ENCODE measurements around the gene AGAP1. TPM values are rescaled to one million over a fixed set of nuclear protein-coding genes. Genes with fewer than 3 reads are reported as not detected.

Gene AGAP1
- total RNA-seq, 4 donors from 2014 or later, result 13.7 to 18.5 (median 17.1) TPM

GRCh38 chr2:235541838-235542549 is 48.2 kb downstream of the AGAP1 start:
- intact Hi-C loops (cut with DNase I; ENCODE audit: low total_unique reads), result no loop called here
- H3K4me3 ChIP-seq (ENCODE audit: low read depth, poor library complexity, severe bottlenecking), result no peak overlapping the region
- DNase-seq (ENCODE audit: low spot score in 2 of 2), result no peak
- 91 to 94% methylated on average over 11 of the region's 11 CpGs for WGBS, 2 donors
- TF ChIP-seq POLR2A (IDR thresholded peaks at IDR 0.05) (no peak), CTCF (IDR thresholded peaks at IDR 0.05) (no peak)

- TF ChIP-seq CTCF (IDR thresholded peaks at IDR 0.05) (no peak), POLR2A (IDR thresholded peaks at IDR 0.05) (no peak)
- H3K4me3 ChIP-seq (ENCODE audit: low read depth, poor library complexity, severe bottlenecking), result no peak overlapping the region
- whole genome bisulfite sequencing, 2 donors, result 50 to 57% methylated on average over 8 of the region's 10 CpGs
- no peak for DNase-seq (ENCODE audit: low spot score in 2 of 2)
- intact Hi-C loops (cut with DNase I; ENCODE audit: low total_unique reads), result no loop called here
Measured at GRCh38 chr2:235542733-235543127, 48.9 kb downstream of the AGAP1 start.

- no peak for DNase-seq (ENCODE audit: low spot score in 2 of 2)
- intact Hi-C loops (cut with DNase I; ENCODE audit: low total_unique reads), result no loop called here
- 51 to 53% methylated on average over 12 to 13 of the region's 13 CpGs for WGBS, 2 donors
- no peak overlapping the region for H3K4me3 ChIP-seq (ENCODE audit: low read depth, poor library complexity, severe bottlenecking)
- TF ChIP-seq POLR2A (IDR thresholded peaks at IDR 0.05) (no peak), CTCF (IDR thresholded peaks at IDR 0.05) (no peak)
Measured at GRCh38 chr2:235543128-235543750, 49.4 kb downstream of the AGAP1 start.

GRCh38 chr2:235543851-235544688 is 50.2 kb downstream of the AGAP1 start:
- no peak for TF ChIP-seq POLR2A (IDR thresholded peaks at IDR 0.05)
- TF ChIP-seq CTCF (IDR thresholded peaks at IDR 0.05), result no peak
- intact Hi-C loops (cut with DNase I; ENCODE audit: low total_unique reads), result no loop called here
- H3K4me3 ChIP-seq (ENCODE audit: low read depth, poor library complexity, severe bottlenecking), result no peak overlapping the region
- DNase-seq (ENCODE audit: low spot score in 2 of 2), result no peak
- 82 to 91% methylated on average over 24 of the region's 25 CpGs for WGBS, 2 donors

- intact Hi-C loops (cut with DNase I; ENCODE audit: low total_unique reads), result no loop called here
- 67 to 75% methylated on average over 5 of the region's 5 CpGs for WGBS, 2 donors
- H3K4me3 ChIP-seq (ENCODE audit: low read depth, poor library complexity, severe bottlenecking), result no peak overlapping the region
- no peak for DNase-seq (ENCODE audit: low spot score in 2 of 2)
- no peak for TF ChIP-seq CTCF (IDR thresholded peaks at IDR 0.05)
- no peak for TF ChIP-seq POLR2A (IDR thresholded peaks at IDR 0.05)
Measured at GRCh38 chr2:235544689-235544969, 50.8 kb downstream of the AGAP1 start.
